AML-193 (cell line): Measurements from ENCODE around the gene UMODL1.

Source experiments
- DNase-seq, 2 experiments: peaks; one replicate each; lab custom pipeline; 2025; lab: John Stamatoyannopoulos, UW

The UMODL1 gene

DNA sequence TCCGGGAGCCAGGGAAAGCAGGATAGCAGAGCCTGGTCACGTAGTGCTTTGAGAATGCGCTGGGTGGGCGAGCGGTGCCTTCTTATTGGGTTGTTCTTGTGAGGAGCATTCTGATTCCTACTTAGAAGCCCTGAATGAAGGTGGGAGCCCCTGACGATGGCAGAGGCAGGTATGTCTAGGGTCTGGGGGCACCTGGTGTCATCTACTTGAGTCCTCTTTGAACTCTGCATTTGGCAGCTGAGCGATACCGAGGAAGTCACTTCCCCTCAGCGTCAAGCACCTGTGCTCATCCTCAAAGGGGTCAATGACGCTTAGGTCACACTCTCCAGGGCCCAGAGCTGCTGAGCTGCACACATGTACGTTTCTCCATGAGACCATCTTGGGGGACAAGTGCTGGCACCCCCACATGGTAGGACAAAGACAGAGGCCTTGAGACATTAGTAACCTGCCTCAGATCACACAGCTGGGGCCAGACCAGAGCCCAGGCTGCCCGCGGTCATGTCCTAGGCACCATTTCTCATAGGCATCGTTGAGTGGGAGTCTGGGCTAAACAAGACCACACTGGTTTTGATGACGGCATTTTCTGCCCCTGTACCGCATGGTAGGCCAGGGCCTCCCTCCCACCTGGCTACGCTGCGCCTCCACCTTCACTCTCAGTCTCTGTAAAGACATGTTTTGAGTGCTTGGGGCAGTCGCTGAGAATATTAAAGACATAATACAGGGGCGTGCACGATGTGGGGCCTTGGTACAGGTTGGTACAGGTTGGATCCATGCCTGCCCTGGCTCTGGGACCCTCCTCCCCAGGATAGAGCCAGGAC is 78.7 kb downstream of the UMODL1 start:
- no peak for DNase-seq

DNA sequence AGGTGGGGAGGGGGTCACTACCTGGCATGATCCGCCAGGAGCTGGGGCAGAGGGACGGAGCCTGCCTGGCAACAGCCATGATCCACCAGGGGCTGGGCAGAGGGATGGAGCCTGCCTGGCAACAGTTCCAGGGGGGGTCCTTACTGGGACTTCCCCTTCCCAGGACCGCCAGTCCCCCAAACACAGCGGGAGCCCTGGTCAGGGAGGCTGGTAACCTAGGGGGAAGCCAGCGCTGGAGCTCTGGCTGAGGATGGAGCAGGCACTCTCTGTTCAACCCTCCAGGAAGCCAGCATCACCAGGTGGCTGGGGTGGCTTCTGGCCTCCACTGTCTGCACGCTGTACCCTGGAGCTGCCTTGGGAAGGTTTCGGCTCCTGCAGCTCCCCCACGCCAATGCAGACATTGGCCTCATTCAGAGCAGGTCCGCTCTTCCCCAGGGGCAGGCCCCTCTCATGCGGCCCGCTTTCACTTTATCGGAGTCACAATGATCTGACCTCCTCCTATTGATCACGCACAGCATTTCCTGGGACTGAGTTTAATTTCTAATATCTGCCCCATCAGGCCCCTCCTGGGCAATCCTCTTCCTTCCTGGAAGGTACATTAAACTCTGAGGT is 79.5 kb downstream of the UMODL1 start:
- DNase-seq = no peak

DNA sequence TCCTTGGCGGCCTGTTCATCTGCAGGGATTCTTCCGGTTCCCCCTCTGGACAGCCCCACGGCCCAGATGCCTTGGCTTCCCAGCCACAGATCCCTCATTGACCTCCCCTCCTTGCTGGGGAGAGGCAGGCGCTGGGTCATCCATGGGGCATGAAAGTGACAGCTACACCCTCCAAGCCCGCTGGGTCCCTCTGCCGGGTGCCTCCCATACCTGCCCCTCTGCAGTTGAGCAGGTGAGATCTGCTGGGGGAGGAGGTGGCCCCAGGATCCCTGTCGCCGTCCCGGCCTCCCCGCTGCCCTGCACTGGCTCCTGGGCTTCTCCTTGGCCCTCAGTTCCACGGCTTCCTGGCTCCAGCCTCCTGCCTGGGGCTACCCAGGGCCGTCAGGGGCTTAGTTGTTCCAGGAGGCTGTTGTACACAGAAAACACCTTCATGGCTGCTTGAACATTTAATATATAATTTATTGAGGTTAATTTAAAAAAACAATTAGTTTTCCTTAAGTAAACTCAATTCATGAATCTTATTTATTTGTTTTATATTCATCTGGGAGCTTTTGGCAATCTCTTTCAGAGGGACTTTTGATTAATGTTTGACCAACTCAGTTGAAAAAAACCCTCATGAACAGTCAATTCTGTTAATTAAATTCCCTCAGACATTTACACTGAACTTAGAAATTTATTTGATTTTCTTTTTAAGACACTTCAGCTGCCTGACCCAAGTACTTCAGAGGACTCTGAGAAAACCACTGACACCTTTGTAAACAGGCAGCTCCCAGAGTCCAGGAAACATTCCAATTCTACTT is 80.2 kb downstream of the UMODL1 start:
- no peak for DNase-seq

- DNase-seq = no peak
Observed at GRCh38 chr21:42151948-42152220, 80.8 kb downstream of the UMODL1 start.

DNA sequence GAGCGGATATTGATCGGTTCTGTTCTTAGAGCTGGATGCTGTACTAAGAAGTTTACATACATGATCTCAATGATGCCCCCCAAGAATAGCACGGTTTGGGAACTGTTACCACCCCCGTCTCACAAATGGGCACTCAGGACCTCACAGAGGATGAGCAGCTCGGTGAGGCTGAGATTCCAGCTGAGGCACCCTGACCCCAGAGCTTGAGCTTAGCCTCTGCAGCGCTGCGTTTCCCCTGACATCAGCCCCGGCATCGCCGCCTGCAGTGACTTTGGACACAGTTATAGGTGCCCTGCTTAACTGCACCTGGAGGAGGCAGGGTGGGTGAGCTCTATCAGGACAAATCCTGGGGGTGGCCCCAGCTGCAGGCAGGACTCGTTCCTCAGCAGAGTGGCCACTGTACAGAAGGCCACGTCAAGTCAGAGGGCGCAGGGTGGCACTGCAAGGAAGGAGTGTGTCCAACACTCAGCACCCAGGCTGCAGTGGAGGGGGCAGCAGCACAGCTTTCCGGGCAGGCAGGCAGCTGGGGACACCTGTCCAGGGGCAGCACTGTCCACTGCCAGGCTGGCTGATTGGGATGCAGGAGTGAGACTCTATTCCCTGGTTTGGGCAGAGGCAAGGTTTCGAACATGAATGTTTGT is 82.0 kb downstream of the UMODL1 start:
- DNase-seq = no peak

DNA sequence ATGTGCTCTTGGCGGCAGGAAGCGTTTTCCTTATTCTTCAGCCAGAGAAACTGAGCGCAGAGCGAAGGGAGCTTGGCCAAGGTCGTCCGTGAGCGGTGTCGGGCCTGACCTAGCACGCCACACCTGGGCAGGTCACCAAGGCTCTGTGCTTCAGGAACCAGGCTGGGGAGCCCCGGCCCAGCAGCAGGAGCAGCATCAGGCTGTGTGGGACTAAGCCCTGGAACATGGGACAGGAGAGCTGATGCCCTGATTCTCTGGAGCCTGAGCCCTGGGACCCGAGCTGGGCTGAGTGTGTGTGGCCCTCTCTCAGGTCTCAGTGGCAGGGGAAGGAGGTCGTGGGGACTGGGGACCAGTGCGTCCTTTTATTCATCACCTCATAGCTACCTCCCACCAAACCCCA is 82.6 kb downstream of the UMODL1 start:
- no peak for DNase-seq

DNA sequence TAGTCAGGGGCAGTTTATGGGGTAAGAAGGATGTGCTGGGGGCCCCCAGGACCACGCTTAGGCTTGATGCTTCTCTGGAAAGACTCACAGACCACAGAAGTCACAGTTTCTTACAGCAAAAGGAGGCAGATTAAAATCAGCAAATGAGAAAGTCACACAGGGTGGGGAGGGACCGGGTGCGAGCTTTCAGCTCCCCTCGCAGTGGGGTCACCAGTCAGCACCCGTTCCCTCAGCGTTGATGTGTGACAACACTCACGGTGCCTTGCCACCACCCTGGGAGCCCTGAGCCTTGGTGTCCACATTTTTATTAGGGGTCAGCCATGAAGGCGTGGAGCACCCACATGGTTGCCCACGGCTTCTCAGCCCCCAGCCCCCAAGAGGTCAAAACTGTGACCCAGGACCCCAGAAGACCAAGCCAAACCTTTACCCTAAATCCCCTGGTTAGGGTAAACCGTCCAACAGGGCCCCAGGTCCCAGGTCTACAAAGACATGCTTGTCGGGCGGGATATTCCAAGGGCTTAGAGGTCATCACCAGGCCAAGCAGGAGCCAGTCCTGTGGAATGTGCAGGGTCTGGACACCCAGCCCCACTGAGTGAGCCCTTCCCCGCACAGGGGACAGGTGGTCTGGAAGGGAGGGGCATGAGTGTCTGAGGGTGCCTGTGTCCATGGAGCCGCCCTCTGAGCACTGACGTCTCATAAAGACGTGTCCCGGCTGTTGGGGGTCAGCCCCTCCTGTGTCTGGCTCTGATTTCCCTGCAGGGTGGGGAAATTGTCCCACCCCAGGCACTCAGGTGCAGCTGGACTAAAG is 83.3 kb downstream of the UMODL1 start:
- DNase-seq = no peak

DNA sequence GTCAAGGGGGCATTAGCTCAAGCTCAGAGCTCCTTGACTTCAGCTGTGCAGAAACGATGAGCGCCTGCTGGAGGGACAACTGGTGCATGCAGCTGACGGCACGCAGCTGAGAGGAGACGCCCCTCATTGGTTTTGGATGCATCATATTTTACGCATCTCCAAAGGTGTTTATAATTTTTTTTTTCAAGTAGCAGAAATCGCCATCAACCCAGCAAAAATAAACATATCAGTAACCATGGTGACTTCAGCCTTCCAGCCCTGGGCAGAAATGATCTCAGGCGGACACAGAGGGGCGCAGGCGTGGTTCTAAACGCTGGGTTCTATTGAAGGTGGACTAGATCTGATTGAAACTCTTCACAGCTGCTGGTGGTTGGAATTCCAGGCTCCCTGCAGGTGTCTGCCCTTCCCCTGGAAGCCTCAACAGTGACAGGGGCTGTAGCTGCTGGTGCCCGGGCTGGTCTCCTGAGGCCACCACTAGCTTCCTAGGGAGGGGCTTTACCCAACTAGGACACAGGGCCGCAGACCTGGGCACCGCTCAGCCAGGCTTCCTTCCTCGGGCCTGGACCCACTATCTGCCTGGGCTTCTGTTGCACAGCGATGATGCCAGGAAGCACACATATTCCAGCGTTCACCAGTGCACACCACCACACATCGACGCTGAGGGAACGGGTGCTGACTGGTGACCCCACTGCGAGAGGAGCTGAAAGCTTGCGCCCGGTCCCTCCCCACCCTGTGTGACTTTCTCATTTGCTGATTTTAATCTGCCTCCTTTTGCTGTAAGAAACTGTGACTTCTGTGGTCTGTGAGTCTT is 84.1 kb downstream of the UMODL1 start:
- no peak for DNase-seq

DNA sequence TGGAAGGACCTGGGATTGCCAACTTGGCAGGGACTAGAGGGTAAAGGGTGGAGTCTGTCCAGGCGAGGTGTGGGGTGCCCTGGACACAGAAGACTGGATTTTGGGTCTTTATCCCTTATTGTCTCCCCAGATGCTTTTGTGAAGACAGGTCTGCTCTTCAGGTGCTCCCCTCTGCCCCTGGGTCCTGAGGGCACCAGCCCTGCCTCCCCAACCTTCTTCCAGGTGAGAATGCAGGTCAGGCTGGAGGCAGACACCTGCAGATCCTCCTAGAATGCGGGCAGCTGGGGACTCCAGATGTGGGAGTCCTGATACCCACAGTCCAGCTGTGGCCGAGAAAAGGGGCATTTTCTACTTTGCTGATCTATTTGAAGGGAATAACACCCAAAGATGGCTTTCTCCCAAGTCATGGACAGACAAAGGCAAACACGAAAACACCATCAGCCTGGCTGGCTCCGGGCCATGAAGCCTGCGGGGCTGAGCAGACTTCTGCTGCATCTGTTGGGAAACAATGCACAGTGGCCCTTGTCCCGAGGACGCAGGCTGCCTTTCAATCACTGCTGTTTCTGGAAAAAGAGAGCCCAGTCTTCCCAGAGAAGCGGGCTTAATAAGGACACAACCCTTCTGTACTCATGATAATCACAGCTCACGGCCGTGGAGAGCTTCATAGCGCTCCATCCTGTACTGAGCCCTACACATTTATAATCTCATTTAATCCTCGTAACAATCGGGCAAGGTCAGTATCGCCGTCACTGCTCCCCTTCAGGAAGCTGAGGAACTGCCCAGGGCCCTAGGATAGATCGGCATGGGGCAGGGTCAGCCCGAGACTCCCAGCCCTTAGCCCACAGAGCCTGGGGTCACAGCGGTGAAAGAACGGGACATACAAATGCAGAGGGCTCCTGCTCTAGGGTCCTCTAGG is 85.8 kb downstream of the UMODL1 start:
- DNase-seq = no peak

GRCh38 chr21:42157606-42158310 is 86.6 kb downstream of the UMODL1 start:
- no peak for DNase-seq

GRCh38 chr21:42158846-42159245 is 87.7 kb downstream of the UMODL1 start:
- no peak for DNase-seq

GRCh38 chr21:42159560-42160110 is 88.5 kb downstream of the UMODL1 start:
- DNase-seq = no peak

- DNase-seq = no peak
Observed at GRCh38 chr21:42160111-42160721, 89.1 kb downstream of the UMODL1 start.

GRCh38 chr21:42160765-42161164 is 89.6 kb downstream of the UMODL1 start:
- no peak for DNase-seq

DNA sequence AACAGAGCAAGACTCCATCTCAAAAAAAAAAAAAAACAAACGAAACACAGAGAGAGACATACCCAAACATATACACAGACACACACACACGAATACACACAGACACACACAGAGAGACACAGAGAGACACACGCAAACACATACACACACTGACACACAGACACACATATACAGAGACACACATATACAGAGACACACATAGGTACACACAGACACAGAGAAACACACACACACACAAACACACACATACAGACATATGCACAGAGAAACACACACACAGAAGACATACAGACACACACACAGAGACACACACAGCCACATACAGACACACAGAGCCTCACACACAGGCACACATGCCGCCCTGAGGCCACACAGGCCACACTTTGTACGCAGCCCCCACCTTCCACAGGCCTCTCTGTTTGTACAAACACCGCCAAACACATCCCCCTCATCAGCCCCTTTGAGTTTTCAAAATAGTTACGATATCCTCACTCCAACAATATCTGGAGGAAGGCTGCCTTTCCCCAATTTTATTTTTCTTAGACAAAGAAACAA is 90.4 kb downstream of the UMODL1 start:
- no peak for DNase-seq

- no peak for DNase-seq
Observed at GRCh38 chr21:42161956-42162681, 91.0 kb downstream of the UMODL1 start.

DNA sequence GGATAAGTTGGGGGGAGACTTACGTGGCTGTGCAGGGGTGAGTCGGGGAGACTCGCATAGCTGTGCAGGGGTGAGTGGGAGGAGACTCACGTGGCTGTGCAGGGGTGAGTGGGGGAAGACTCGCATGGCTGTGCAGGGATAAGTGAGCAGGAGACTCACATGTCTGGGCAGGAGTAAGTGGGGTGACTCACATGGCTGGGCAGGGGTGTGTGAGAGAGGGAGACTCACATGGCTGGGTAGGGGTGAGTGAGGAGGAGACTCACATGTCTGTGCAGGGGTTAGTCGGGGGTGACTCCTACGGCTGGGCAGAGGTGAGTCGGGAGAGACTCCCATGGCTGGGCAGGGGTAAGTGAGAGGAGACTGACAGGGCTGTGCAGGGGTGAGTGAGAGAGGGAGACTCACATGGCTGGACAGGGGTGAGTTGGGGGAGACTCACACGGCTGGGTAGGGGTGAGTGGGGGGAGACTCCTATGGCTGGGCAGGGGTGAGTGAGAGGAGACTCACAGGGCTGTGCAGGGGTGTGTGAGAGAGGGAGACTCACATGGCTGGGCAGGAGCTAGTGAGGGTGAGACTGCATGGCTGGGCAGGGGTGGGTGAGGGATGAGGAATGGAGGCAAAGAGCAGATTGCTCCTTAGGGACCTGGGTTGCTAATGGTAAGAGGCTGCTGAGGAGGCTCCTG is 91.9 kb downstream of the UMODL1 start:
- DNase-seq = no peak
